HepG2 (cell line): ENCODE results near the gene PKIG. TPM values are rescaled to one million over a fixed set of nuclear protein-coding genes. Genes with fewer than 3 reads are reported as not detected.
A peak's percentile ranks its signal among the peaks of the same experiment; 100 is the strongest.

Experiments
- CCDC6 ChIP-seq: sonication (generic); formaldehyde crosslinking; IDR thresholded peaks from 2 replicates; pipeline ENCODE4 v1.8.1; 2022; ENCODE audit warnings: mild to moderate bottlenecking, missing genetic modification reagents, moderate library complexity
- DMAP1 ChIP-seq: IDR thresholded peaks from 2 replicates; pipeline ENCODE4 v1.6.1; 2016
- DNMT1 ChIP-seq: sonication (generic); formaldehyde crosslinking; IDR thresholded peaks from 2 replicates; pipeline ENCODE4 v1.5.1; 2020; ENCODE audit warnings: mild to moderate bottlenecking, missing genetic modification reagents
- ONECUT2 ChIP-seq: sonication (generic); formaldehyde crosslinking; IDR thresholded peaks from 2 replicates; pipeline ENCODE4 v1.4.0; 2020; ENCODE audit warnings: missing genetic modification reagents
- POLR2AphosphoS5 ChIP-seq: IDR thresholded peaks from 2 replicates; pipeline ENCODE4 v1.6.1; 2012; ENCODE audit warnings: low read depth, low read length
- RARA ChIP-seq: IDR thresholded peaks from 2 replicates; pipeline ENCODE4 v1.6.1; 2016; ENCODE audit warnings: missing genetic modification reagents, missing compliant biosample characterization
- RXRA ChIP-seq: sonication (generic); formaldehyde crosslinking; IDR thresholded peaks from 2 replicates; pipeline ENCODE4 v1.5.1; 2020; ENCODE audit warnings: missing genetic modification reagents
- RXRB ChIP-seq: IDR thresholded peaks from 2 replicates; pipeline ENCODE4 v1.6.1; 2016; ENCODE audit warnings: borderline replicate concordance, missing genetic modification reagents, missing compliant biosample characterization
- ZBTB4 ChIP-seq: sonication (generic); formaldehyde crosslinking; IDR thresholded peaks from 2 replicates; pipeline ENCODE4 v1.4.0; 2020; ENCODE audit warnings: missing genetic modification reagents, mild to moderate bottlenecking, borderline replicate concordance
- ZFX ChIP-seq: sonication (generic); formaldehyde crosslinking; IDR thresholded peaks from 2 replicates; pipeline ENCODE4 v1.4.0; 2020; ENCODE audit warnings: mild to moderate bottlenecking, low read depth, missing genetic modification reagents, moderate library complexity
- ZFY ChIP-seq: sonication (generic); formaldehyde crosslinking; IDR thresholded peaks from 2 replicates; pipeline ENCODE4 v1.4.0; 2020; ENCODE audit warnings: missing genetic modification reagents
- ZNF124 ChIP-seq: sonication (generic); formaldehyde crosslinking; IDR thresholded peaks from 2 replicates; pipeline ENCODE4 v1.4.0; 2020; ENCODE audit warnings: missing genetic modification reagents
- ZNF160 ChIP-seq: sonication (generic); formaldehyde crosslinking; IDR thresholded peaks from 2 replicates; pipeline ENCODE4 v1.8.0; 2022; ENCODE audit warnings: mild to moderate bottlenecking, inconsistent platforms, missing genetic modification reagents
- ZNF292 ChIP-seq: sonication (generic); formaldehyde crosslinking; IDR thresholded peaks from 2 replicates; pipeline ENCODE4 v1.8.1; 2022; ENCODE audit warnings: mild to moderate bottlenecking, low read depth, missing genetic modification reagents, borderline replicate concordance
- ZNF34 ChIP-seq: sonication (generic); formaldehyde crosslinking; IDR thresholded peaks from 2 replicates; pipeline ENCODE4 v1.4.0; 2020; ENCODE audit warnings: mild to moderate bottlenecking, missing genetic modification reagents, borderline replicate concordance
- ZNF567 ChIP-seq: sonication (generic); formaldehyde crosslinking; IDR thresholded peaks from 2 replicates; pipeline ENCODE4 v1.8.1; 2023; ENCODE audit warnings: mild to moderate bottlenecking, missing genetic modification reagents, borderline replicate concordance
- ZNF710 ChIP-seq: sonication (generic); formaldehyde crosslinking; IDR thresholded peaks from 2 replicates; pipeline ENCODE4 v1.5.0; 2020; ENCODE audit warnings: mild to moderate bottlenecking, missing genetic modification reagents, borderline replicate concordance
- ZSCAN29 ChIP-seq: sonication (generic); formaldehyde crosslinking; conservative IDR thresholded peaks from 2 replicates; pipeline ENCODE4 v1.4.0; 2020; ENCODE audit warnings: mild to moderate bottlenecking, missing genetic modification reagents
- polyA plus RNA-seq, 8 experiments: library from polyadenylated mRNA; depleted of rRNA in 3 of 8; stranded (reverse) in 7 of 8; unstranded in 1 of 8; fragments of >200 nt; fragmentation: Illumina TruSeq in 4 of 8; extraction: Trizol in 4 of 8; gene quantifications; 2 replicates each; pipeline versions ENCODE4 v1.2.1 to v1.2.3, GENCODE V29; 2011 to 2016; ENCODE audit warnings: low read depth in 4 of 8, missing spikeins in 1 of 8, mixed read lengths in 1 of 8; ENCODE audit not compliant: insufficient read depth in 1 of 8
- total RNA-seq, 5 experiments: library from RNA; depleted of rRNA; stranded (reverse); fragments of >200 nt; fragmentation: Illumina TruSeq; extraction: Trizol; gene quantifications; 2 replicates each; pipeline ENCODE4 v1.2.3, GENCODE V29; 2016; ENCODE audit warnings: low read depth in 1 of 5
- TF ChIP-seq, protein P1 (sequence below): sonication (generic); formaldehyde crosslinking; IDR thresholded peaks from 2 replicates; pipeline ENCODE4; 2020; ENCODE audit warnings: missing genetic modification reagents, mild to moderate bottlenecking, borderline replicate concordance
- TF ChIP-seq, protein P2 (sequence below): sonication (generic); formaldehyde crosslinking; IDR thresholded peaks from 2 replicates; pipeline ENCODE4 v1.5.0; 2020; ENCODE audit warnings: missing genetic modification reagents

Gene PKIG
- total and polyA plus RNA-seq, 2 of the 13 experiments (the other 11 are each of a cell fraction or from before 2014, with no cell fraction given) = 30.8 to 44.5 TPM

GRCh38 chr20:44642203-44643153, 60.1 kb downstream of the PKIG start (continued):
- TF ChIP-seq RARA = peak; percentile 30; the same call in 1 of the 2 replicates
- no peak for TF ChIP-seq ZNF710 (CRISPR knock-in tag)
- TF ChIP-seq ONECUT2 = no peak
- no peak for TF ChIP-seq POLR2AphosphoS5
- peak; percentile 23; the same call in 1 of the 2 replicates for TF ChIP-seq RXRB (CRISPR knock-in tag)
- TF ChIP-seq, protein P1, sequence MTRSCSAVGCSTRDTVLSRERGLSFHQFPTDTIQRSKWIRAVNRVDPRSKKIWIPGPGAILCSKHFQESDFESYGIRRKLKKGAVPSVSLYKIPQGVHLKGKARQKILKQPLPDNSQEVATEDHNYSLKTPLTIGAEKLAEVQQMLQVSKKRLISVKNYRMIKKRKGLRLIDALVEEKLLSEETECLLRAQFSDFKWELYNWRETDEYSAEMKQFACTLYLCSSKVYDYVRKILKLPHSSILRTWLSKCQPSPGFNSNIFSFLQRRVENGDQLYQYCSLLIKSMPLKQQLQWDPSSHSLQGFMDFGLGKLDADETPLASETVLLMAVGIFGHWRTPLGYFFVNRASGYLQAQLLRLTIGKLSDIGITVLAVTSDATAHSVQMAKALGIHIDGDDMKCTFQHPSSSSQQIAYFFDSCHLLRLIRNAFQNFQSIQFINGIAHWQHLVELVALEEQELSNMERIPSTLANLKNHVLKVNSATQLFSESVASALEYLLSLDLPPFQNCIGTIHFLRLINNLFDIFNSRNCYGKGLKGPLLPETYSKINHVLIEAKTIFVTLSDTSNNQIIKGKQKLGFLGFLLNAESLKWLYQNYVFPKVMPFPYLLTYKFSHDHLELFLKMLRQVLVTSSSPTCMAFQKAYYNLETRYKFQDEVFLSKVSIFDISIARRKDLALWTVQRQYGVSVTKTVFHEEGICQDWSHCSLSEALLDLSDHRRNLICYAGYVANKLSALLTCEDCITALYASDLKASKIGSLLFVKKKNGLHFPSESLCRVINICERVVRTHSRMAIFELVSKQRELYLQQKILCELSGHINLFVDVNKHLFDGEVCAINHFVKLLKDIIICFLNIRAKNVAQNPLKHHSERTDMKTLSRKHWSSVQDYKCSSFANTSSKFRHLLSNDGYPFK = peak; percentile 56; the same call in 1 of the 2 replicates
- 0 out of 2 replicates have a peak, but pooled peaks have one; percentile 59 for TF ChIP-seq ZSCAN29 (CRISPR knock-in tag)
- no peak for TF ChIP-seq ZNF124 (CRISPR knock-in tag)
- 0 out of 2 replicates have a peak, but pooled peaks have one; percentile 38 for TF ChIP-seq CCDC6 (CRISPR knock-in tag)
- TF ChIP-seq ZFY (CRISPR knock-in tag) = peak; percentile 36; the same call in 1 of the 2 replicates
- 0 out of 2 replicates have a peak, but pooled peaks have one; percentile 49 for TF ChIP-seq DMAP1
- TF ChIP-seq ZNF567 (CRISPR knock-in tag) = 0 out of 2 replicates have a peak, but pooled peaks have one; percentile 82
- TF ChIP-seq, protein P2, sequence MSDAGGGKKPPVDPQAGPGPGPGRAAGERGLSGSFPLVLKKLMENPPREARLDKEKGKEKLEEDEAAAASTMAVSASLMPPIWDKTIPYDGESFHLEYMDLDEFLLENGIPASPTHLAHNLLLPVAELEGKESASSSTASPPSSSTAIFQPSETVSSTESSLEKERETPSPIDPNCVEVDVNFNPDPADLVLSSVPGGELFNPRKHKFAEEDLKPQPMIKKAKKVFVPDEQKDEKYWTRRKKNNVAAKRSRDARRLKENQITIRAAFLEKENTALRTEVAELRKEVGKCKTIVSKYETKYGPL (CRISPR knock-in tag) = no peak
- peak; percentile 47; the same call in 1 of the 2 replicates for TF ChIP-seq RXRA (CRISPR knock-in tag)
- TF ChIP-seq ZBTB4 = peak; percentile 42; the same call in 1 of the 2 replicates
- peak; percentile 55 for TF ChIP-seq ZNF292 (CRISPR knock-in tag)
- TF ChIP-seq DNMT1 = no peak
- 0 out of 2 replicates have a peak, but pooled peaks have one; percentile 57 for TF ChIP-seq ZNF34 (CRISPR knock-in tag)
- TF ChIP-seq ZFX = peak; percentile 63
- no peak for TF ChIP-seq ZNF160 (CRISPR knock-in tag)
